ENCODE measurements around the gene CAP1. TPM values are rescaled to one million over a fixed set of nuclear protein-coding genes. Genes with fewer than 3 reads are reported as not detected.

The CAP1 gene
- polyA plus RNA-seq, 3 donors: 400 to 941 (median 876) TPM

- no peaks in the 10 kb centered on the region for H3K27me3 Mint-ChIP-seq (ENCODE audit: low read depth in 3 of 3)
- peaks cover 35 to 72% of the 10 kb centered on the region in 2 donors for H3K36me3 Mint-ChIP-seq
These were observed 12.8 kb downstream of the CAP1 start for GRCh38 chr1:40053138-40053887.

More at GRCh38 chr1:40053138-40053887, 12.8 kb downstream of the CAP1 start:
- Histone ChIP-seq H3K9ac (ENCODE audit: insufficient read depth, low read length, poor library complexity, severe bottlenecking) (no peak overlapping the region), H4K20me1 (ENCODE audit: insufficient read depth, low read length) (peaks cover 100% of the 10 kb centered on the region), H3K36me3 (replicated peaks in 1 of 2; ENCODE audit: control insufficient read depth in 1 of 2, insufficient read depth in 2 of 2, low read length in 2 of 2) (peaks cover 16 to 43% of the 10 kb centered on the region in 2 donors), H3K9me3 (replicated peaks in 1 of 2; ENCODE audit: control insufficient read depth in 1 of 2, insufficient read depth in 1 of 2, low read length in 2 of 2) (no peaks in the 10 kb centered on the region), H3K4me3 (replicated peaks in 1 of 3; ENCODE audit: low read depth in 2 of 3, low read length in 3 of 3) (no peak overlapping the region), H3K4me1 (ENCODE audit: control insufficient read depth in 1 of 2, insufficient read depth in 2 of 2, low read length in 2 of 2) (peaks cover 88 to 95% of the 10 kb centered on the region in 2 donors), H3K27ac (ENCODE audit: low read depth in 1 of 2, low read length in 2 of 2) (peak overlapping the region in 1 of 2 donors; percentile 56), H3K4me2 (replicated peaks; ENCODE audit: extremely low read depth, low read length, poor library complexity, severe bottlenecking) (no peak overlapping the region), H3K79me2 (ENCODE audit: insufficient read depth, low read length) (peaks cover 100% of the 10 kb centered on the region), H3K27me3 (ENCODE audit: control insufficient read depth in 2 of 2, insufficient read depth in 2 of 2, low read length in 2 of 2) (no peaks in the 10 kb centered on the region), H2AFZ (ENCODE audit: insufficient read depth, low read depth, low read length, poor library complexity, severe bottlenecking) (no peak overlapping the region)
- Mint-ChIP-seq H3K27ac (peak overlapping the region in 6 of 7 donors; percentile 38 to 85 (median 52)), H3K4me3 (no peak overlapping the region), H3K9me3 (no peaks in the 10 kb centered on the region), H3K4me1 (peaks cover 93% of the 10 kb centered on the region)
- 95% methylated on average over 5 of the region's 11 CpGs for WGBS (ENCODE audit: insufficient coverage)
- intact Hi-C loops (cut with micrococcal nuclease): no loop called here
- no peak for TF ChIP-seq CTCF (IDR thresholded peaks at IDR 0.05)
- DNase-seq: no peak

All from CD14-positive monocyte (primary cell).